Stimulated activated memory B cell treated with anti-CD40 and anti-IgM and Interleukin-4, amounts not matched to agents 10 μg/mL and 1 μg/mL and 100 μg/mL, for 72 hours (primary cell): ENCODE results near the gene C1QL1.

Experiments
- ATAC-seq: fragments of 150-1000 bp; cut with Tn5 transposase; 2 replicates; pipeline ENCODE4 v1.10.0; 2021
- H3K27ac Mint-ChIP-seq: one replicate; pipeline ENCODE4 v1.8.0; 2022; ENCODE audit warnings: mild to moderate bottlenecking, mixed read lengths
- H3K27me3 Mint-ChIP-seq: one replicate; pipeline ENCODE4 v1.8.0; 2022; ENCODE audit warnings: mixed read lengths
- H3K36me3 Mint-ChIP-seq: one replicate; pipeline ENCODE4 v1.8.0; 2022; ENCODE audit warnings: mixed read lengths
- H3K4me1 Mint-ChIP-seq: one replicate; pipeline ENCODE4 v1.8.0; 2022; ENCODE audit warnings: mixed read lengths
- H3K4me3 Mint-ChIP-seq: one replicate; pipeline ENCODE4 v1.8.0; 2022; ENCODE audit warnings: mild to moderate bottlenecking, moderate library complexity, mixed read lengths
- H3K9me3 Mint-ChIP-seq: one replicate; pipeline ENCODE4 v1.8.0; 2022; ENCODE audit warnings: mixed read lengths

The C1QL1 gene

DNA sequence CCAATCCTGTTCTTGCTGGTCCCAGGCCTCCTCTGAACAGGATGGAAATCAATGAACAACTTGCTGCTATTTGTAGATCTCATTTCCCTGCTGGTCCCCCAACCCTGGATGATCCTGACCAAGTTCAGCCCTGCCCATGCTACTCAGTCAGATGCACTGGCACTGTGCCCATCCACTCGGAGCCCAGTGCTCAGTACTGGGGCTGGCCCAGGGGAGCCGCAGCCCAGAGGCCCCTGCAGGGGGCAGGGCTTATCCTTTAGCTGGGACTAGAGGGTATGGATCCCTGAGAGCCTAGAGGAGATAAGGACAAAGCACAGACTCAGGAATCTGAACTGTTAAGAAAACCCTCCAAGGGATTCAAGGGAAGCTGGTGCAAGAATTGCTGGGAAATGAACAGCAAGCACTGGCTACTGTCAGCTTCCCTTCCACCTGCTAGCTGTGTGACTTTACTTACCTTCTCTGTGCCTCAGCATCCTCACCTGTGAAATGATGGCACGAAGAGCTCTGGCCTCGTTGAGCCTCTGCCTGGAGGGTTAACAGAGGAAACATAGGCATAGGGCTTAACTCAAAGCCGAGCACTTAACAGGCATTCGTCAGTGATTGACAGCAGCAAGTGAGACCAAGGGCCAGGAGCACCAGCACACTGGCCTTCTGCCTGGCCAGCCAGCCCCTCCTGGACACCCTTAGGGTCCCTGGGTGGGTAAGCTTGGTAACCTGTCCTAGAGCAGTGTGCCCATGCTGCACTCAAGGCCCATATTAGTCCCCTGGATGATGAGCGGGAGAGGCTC is 29.8 kb upstream of the C1QL1 start:
- no peak overlapping the region for H3K4me3 Mint-ChIP-seq
- ATAC-seq: no peak

DNA sequence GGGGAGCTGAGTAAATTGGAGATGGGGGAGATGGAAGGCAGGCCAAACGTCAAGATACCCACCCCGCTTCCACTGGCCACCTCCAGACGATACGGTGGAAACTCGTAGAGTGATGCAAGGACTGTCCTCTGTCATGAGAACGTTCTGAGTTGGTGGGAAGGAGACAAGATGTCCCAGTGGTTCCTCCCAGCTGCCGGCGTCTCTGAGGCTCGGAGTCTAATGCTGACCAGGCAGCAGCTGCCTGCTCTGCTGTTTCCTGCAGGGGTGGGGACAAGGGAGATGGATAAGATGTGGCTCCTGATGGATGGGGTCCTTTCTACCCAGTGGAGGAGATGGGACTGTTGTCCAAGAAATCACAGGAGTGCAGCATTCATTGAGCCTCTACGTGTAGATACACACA is 28.2 kb upstream of the C1QL1 start:
- H3K27me3 Mint-ChIP-seq: peaks cover 87% of the 10 kb centered on the region
- no peaks in the 10 kb centered on the region for H3K4me1 Mint-ChIP-seq
- no peak overlapping the region for H3K4me3 Mint-ChIP-seq
- ATAC-seq: no peak
- H3K27ac Mint-ChIP-seq: no peak overlapping the region
- H3K9me3 Mint-ChIP-seq: peaks cover 3% of the 10 kb centered on the region
- H3K36me3 Mint-ChIP-seq: no peaks in the 10 kb centered on the region

More for the DNA sequence above, 29.8 kb upstream of the C1QL1 start:
- no peaks in the 10 kb centered on the region for H3K4me1 Mint-ChIP-seq
- no peak overlapping the region for H3K27ac Mint-ChIP-seq
- H3K27me3 Mint-ChIP-seq: peaks cover 85% of the 10 kb centered on the region
- no peaks in the 10 kb centered on the region for H3K36me3 Mint-ChIP-seq
- H3K9me3 Mint-ChIP-seq: peaks cover 3% of the 10 kb centered on the region

DNA sequence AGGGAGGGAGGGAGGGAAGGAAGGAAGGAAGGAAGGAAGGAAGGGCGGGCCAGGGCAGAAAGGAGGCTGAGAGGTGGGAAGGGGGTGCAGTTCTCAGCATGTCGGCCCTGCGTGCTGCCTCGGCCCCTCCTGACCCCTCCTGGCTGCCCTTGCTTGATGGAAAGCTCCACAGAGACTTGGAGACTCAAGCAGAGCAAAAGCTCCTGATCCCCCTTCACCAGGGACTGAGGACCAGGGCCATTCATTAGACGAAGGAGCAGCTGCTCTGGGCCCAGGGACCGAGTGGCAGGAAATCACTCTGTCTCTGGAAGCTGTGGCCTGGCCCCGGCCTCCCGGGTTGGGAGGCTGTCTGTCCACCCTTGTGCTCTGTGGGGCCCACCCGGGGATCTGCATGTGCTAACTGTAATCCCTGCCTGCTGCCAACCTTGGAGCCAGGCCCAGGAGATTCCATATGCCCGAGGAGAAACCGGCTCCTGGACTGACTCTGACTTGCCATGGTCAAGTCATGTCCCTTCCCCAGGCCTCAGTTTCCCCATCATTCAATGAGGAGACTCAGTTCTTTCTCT is 27.4 kb upstream of the C1QL1 start:
- Mint-ChIP-seq H3K4me1 (peaks cover 1% of the 10 kb centered on the region), H3K4me3 (no peak overlapping the region), H3K36me3 (no peaks in the 10 kb centered on the region), H3K9me3 (peaks cover 3% of the 10 kb centered on the region), H3K27me3 (peaks cover 87% of the 10 kb centered on the region), H3K27ac (no peak overlapping the region)
- no peak for ATAC-seq

DNA sequence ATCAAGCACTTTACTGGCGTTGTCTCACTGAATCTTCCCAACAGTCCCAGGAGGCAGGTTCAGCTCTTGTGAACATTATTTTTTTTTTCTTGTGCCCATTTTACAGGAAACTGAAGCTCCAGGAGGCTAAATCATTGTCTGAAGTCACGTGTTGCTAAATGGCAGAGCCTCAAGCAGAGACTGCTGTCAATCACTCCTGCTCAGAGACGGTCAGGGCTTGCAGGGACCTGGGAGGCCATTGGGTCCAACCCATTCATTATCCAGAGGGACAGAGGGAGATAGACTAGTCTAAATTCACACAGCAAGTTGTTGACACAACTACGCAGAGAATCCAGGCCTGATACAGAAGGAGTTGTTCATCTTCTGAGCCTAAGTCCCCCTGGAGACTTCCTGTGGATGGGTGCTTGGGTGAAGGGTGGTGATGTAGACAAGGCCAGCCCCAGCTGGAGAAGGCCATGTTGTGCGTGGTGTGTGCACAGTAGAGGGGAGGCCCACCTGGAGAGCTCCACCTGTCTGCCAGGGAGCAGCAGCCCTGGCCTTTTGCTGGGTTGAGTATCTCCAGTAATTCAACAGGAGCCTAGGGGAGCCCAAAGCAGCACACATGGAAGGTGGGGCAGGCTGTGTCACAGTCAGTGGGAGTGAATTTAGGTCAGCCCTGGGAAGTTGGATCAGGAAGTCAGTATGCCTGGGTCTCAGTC is 24.3 kb upstream of the C1QL1 start:
- Mint-ChIP-seq H3K4me3 (no peak overlapping the region), H3K36me3 (no peaks in the 10 kb centered on the region), H3K9me3 (no peaks in the 10 kb centered on the region), H3K27ac (no peak overlapping the region), H3K4me1 (peaks cover 29% of the 10 kb centered on the region), H3K27me3 (peaks cover 100% of the 10 kb centered on the region)
- ATAC-seq: no peak

DNA sequence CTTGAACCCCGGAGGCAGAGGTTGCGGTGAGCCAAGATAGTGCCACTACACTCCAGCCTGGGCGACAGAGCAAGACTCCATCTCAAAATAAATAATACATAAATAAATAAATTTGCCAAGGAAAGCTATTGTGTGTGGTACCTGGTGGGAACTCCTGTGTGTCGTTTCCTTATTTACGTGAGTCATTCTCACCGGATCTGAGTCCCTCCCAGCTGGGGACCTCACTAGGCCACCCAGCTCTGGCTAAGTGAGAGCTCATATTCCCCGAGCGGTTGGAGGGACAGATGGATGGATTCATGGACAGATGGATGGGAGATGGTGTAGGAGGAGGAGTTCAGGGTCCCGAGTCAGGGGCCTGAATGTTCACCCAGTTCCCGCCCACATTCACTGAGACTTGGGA is 22.9 kb upstream of the C1QL1 start:
- H3K27me3 Mint-ChIP-seq: peaks cover 93% of the 10 kb centered on the region

DNA sequence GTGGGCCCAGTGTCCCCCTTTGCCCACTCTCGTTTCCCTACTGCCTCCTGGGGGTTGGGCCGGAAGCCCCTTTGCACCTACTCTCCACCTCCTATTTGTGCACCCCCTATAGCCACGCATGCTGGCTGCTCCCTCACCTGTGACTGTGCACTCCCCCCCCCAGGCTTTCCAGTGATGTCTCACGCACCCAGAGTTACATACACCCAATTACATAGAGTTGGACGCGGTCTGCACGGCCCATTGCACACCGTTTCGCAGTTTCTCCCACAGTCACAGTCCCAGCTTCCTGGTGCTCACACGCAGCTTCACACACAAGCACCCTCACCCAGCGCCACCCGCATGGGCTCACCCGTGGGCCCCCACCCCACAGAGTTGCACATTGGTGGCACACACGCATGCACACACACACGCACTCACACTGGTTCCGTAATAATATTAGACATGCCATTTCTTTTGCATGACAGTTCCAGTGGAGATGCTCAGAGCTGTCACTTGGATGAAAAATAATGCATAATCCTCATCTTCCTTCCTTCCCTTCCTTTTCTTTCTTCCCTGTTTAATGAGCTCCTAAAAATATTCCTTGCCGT is 21.5 kb upstream of the C1QL1 start:
- Mint-ChIP-seq H3K4me3 (no peak overlapping the region), H3K36me3 (no peaks in the 10 kb centered on the region), H3K4me1 (peaks cover 34% of the 10 kb centered on the region), H3K27me3 (peaks cover 79% of the 10 kb centered on the region), H3K9me3 (peaks cover 3% of the 10 kb centered on the region), H3K27ac (no peak overlapping the region)
- ATAC-seq: peak; percentile 52

More for the DNA sequence above, 22.9 kb upstream of the C1QL1 start:
- Mint-ChIP-seq H3K4me3 (no peak overlapping the region), H3K27ac (no peak overlapping the region), H3K9me3 (no peaks in the 10 kb centered on the region), H3K36me3 (no peaks in the 10 kb centered on the region), H3K4me1 (peaks cover 34% of the 10 kb centered on the region)
- no peak for ATAC-seq

DNA sequence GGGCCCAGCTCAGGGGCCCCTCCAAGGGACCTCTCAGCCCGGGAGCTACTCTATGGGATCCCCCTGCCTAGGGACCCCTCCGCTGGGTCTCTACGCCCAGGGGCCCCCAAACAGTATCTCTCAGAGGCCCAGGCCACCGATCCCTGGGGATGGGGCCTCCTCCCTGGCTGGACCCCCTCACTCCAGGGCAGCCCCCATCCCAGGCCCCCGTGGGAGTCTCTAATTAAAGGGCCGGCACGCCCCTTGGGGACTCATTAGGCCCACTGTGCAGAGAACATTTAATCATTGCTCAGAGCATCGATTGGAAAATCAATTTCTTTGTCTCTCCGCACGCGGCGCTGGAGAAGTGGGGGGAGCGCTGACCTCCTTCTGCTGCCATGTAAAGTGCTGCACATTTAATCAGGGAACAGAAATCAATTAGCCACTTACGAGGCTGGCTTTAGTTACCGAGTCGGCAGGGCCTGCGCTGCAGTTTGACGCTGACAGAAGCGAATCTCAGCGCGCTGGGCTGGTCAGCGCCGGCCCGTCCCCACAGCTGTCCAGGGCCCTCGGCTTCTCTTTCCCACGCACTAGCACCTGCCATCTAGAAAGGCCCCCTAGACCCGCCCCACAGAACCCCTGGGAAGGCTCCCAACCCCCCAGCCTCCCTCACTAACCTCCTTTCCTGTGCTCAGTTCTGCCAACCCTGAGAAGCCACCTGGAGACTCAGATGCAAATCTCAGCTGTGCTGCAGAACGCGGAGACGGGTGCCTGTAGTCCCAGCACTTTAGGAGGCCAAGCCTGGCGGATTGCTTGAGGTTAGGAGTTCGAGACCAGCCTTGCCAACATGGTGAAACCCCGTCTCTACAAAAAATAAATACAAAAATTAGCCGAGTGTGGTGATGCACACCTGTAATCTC is 20.2 kb upstream of the C1QL1 start:
- no peak for ATAC-seq
- Mint-ChIP-seq H3K27me3 (peaks cover 66% of the 10 kb centered on the region), H3K9me3 (peaks cover 3% of the 10 kb centered on the region)

DNA sequence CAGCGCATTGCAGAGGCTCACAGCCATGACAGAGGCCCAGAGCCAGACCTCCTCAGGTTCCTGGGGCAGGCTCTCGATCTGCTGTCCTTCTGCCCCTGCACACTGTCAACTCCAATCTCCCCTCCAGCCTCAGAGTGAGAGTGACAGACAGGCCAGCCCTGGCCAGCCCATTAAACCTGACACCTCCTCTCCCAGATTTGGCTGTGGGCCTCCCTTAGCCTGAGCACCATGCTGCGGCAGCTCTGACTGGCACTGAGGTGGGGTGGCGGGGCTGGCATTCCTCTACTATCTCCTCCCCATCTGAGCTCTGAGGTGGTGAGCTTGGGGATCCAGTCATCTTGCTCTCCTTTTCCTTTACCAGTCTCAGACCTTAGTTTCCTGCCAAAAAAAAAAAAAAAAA is 15.5 kb upstream of the C1QL1 start:
- Mint-ChIP-seq H3K36me3 (no peaks in the 10 kb centered on the region), H3K27ac (no peak overlapping the region), H3K4me3 (no peak overlapping the region), H3K9me3 (peaks cover 3% of the 10 kb centered on the region), H3K4me1 (peaks cover 17% of the 10 kb centered on the region), H3K27me3 (peaks cover 54% of the 10 kb centered on the region)
- no peak for ATAC-seq

More for the DNA sequence above, 20.2 kb upstream of the C1QL1 start:
- Mint-ChIP-seq H3K4me3 (no peak overlapping the region), H3K36me3 (no peaks in the 10 kb centered on the region), H3K4me1 (peaks cover 34% of the 10 kb centered on the region), H3K27ac (no peak overlapping the region)

DNA sequence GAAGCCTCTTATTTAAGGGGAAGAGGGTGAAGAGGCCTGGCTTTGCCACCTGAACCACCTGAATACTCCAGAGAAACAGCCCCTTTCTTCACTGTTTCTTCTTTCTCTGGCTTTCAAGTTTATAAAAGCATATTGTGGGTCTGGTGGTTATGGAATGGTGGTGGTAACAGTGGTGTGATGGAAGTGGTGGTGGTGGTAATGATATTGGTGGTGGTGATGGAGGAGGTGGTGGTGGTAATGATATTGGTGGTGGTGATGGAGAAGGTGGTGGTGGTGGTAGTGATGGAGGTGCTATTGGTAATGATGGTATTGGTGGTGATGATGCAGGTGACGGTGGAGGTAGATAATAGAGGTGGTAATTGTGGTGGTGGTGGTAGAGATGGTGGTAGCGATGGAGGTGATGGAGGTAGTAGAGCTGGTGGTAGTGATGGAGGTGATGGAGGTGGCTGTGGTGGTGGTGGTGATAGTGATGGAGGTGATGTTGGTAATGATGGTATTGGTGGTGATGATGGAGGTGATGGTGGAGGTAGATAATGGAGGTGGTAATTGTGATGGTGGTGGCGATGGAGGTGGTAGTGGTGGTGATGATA is 14.1 kb upstream of the C1QL1 start:
- H3K27ac Mint-ChIP-seq: no peak overlapping the region
- ATAC-seq: no peak

DNA sequence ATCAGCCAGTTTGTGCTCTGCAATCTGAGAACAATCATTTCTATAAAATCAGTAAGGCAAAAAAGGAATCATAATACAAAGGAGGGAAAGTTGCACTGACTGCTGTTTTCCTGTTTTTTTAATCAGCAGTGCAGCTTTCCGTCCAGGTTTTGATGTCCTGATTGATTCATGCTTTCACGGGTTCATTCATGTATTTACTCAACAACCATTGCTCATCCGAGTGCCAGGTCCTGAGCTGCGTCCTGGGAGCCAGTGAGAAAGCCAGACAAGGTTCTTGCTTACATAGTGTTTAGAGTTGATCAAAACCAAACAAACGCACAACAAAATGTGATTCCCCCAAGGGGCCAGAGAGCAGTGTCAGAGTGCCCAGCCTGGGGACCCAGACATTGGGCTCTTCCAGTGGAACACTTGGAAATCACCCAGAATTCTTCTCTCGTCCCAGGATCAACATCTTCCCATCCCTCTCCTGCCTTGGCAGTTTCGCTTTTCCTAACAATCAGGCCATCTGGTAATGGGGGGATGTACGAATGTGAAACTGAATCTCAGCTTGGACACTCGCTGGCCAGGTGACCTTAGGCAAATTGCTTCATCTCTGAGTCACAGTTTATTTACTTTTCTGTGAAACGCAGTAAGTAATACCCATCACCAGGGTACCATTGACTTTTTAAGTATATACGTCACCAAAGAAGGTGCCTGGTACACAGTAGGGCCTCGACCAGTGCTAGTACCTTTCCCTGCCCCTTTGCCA is 13.3 kb upstream of the C1QL1 start:
- H3K4me1 Mint-ChIP-seq: no peaks in the 10 kb centered on the region
- peaks cover 58% of the 10 kb centered on the region for H3K27me3 Mint-ChIP-seq
- ATAC-seq: no peak
- no peak overlapping the region for H3K4me3 Mint-ChIP-seq
- H3K27ac Mint-ChIP-seq: no peak overlapping the region
- H3K36me3 Mint-ChIP-seq: no peaks in the 10 kb centered on the region
- H3K9me3 Mint-ChIP-seq: peaks cover 3% of the 10 kb centered on the region

More for the DNA sequence above, 14.1 kb upstream of the C1QL1 start:
- H3K27me3 Mint-ChIP-seq: peaks cover 54% of the 10 kb centered on the region
- H3K36me3 Mint-ChIP-seq: no peaks in the 10 kb centered on the region
- H3K9me3 Mint-ChIP-seq: peaks cover 3% of the 10 kb centered on the region
- H3K4me3 Mint-ChIP-seq: no peak overlapping the region
- peaks cover 3% of the 10 kb centered on the region for H3K4me1 Mint-ChIP-seq

DNA sequence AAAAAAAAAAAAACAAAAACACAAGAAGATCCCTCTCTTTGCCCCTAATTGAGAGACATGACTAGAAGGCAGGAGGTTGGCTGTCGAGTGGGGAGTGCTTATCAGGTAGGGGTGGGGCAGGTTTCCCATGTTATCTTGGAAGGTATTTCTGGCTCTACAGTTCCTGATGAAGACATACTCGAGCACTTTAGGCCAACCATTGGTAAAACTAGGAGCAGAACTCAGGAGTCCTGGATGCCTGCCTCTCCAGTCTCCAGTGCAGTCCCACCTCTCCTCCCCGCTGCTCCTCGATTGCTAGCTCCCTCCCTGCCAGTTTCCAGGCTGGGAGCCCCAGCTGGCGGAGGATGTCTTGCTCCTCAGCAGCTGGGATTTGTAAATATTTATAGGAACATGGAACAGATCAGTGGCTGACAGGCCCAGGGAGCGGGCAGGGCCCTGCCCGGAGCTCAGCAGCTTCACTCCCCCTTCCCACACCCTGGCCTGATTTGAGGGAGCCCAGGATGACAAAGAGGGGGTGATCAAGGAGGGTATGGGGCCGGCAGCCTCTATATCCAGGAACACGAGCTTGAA is 11.4 kb upstream of the C1QL1 start:
- Mint-ChIP-seq H3K27me3 (peaks cover 77% of the 10 kb centered on the region), H3K4me3 (no peak overlapping the region), H3K4me1 (no peaks in the 10 kb centered on the region), H3K27ac (no peak overlapping the region), H3K9me3 (no peaks in the 10 kb centered on the region), H3K36me3 (no peaks in the 10 kb centered on the region)
- no peak for ATAC-seq

DNA sequence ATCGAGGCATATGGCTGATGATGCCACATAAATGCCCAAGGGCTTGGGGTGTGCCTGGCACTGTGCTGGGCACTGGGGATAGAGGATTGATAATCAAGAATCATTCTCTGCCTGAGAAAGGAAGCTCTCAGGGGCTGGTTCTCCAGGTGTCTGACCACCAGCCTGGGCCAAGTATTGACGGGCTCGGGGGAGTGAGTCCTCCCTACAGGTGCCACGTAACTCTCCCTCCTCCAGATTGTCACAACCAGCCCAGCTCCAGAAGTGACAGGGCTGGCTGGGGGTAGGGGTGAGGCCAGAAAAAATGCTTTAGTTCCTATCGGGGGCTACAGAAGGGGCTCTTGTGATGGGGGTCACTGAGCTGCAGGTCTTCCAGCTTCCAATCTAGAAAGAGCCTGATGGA is 10.7 kb upstream of the C1QL1 start:
- peaks cover 84% of the 10 kb centered on the region for H3K27me3 Mint-ChIP-seq

DNA sequence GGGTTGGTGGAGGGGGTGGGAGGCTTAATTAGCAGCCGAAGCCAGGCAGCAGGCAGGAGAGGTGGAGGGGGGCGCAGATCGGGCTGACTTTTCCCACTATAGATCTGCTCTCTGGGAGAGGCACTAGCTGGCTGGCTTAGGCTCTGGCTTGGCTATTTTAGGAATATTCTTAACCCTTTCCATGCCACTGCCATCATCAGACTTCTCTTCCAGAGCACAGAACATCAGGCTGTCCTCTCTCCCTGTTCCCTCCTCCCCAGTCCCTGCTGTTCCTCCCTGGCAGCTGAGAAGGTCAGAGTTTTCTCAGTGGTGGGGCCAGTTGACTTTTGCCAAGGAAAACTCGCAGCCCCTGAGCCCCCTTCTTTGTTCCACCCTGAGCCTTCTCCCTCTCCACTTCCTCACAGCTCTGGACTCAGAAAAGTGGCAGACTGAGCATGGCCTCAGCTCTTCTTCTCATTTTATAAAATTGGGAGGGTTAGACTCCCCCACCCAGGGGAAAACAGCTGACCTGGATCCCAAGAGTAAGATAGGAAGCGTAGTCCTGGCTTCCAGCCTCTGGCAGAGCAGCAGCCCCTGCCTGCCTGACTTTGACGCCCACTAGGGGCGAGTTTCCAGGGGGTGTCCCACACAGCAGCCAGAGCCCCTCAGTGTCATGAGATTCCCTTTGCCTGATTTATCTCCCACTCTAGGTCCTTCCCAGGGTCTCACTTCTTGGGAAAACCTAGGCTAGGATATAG is 9.9 kb upstream of the C1QL1 start:
- Mint-ChIP-seq H3K36me3 (no peaks in the 10 kb centered on the region), H3K27ac (no peak overlapping the region), H3K4me3 (no peak overlapping the region), H3K9me3 (no peaks in the 10 kb centered on the region), H3K27me3 (peaks cover 87% of the 10 kb centered on the region), H3K4me1 (no peaks in the 10 kb centered on the region)
- ATAC-seq: no peak

More for the DNA sequence above, 10.7 kb upstream of the C1QL1 start:
- no peaks in the 10 kb centered on the region for H3K4me1 Mint-ChIP-seq
- no peak for ATAC-seq
- H3K4me3 Mint-ChIP-seq: no peak overlapping the region
- no peak overlapping the region for H3K27ac Mint-ChIP-seq
- H3K9me3 Mint-ChIP-seq: no peaks in the 10 kb centered on the region
- H3K36me3 Mint-ChIP-seq: no peaks in the 10 kb centered on the region
